GM21423 (cell line): ENCODE measurements around the gene GSPT2.
"Not testable (repeated sequence)": the region's sequence is repeated elsewhere in the genome, so short reads cannot be mapped to it uniquely, and the experiment has no call there.

ENCODE experiments used
- ATAC-seq: cut with Tn5 transposase; IDR thresholded peaks from one replicate; pipeline ENCODE4 v1.9.1; 2021; ENCODE audit warnings: mild to moderate bottlenecking, moderate library complexity; ENCODE audit not compliant: unreplicated experiment

GSPT2 gene

GRCh38 chrX:51743179-51743957 lies at the start of gene GSPT2:
Gene GSPT2 (plus strand): TSS chrX:51743442. CDS start chrX:51743627, 185 bp downstream.
- peak; percentile 97 for ATAC-seq

DNA sequence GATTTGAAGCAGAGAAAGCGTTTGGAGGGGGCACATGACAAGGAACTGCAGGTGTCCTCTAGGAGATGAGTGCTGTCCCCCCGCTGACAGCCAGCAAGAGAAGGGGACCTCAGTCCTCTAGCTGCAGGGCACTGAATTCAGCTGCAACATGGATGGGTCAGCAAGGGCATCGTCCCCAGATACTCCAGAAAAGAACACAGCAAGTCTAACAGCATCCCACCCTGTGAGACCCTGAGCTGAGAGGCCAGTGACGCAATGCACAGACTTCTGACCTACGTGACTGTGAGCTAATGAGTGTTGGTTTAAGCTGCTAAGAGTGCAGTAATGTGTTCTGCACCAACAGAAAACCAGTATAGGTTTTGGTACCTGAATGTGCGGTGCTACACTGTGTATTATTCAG lies 49.0 kb upstream of the GSPT2 start:
- ATAC-seq = no peak

DNA sequence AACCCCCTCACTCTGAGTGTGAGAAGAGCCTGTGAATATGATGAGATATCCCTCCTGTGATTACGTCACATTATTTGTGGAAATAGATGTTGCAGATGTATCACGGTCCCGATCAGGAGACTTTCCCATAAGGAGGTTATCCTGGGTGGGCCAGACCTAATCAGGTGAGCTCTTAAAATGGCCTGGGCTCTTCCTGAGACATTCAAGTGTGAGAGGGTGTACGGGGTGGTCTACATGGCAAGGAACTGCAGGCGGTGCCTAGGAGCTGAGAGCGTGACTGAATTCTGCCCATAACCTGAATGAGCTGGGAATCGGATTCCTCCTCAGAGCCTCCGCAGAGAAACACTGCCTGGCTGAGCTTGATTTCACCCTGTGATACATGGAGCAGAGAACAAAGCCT lies 45.8 kb upstream of the GSPT2 start:
- ATAC-seq = no peak

GRCh38 chrX:51710277-51711164 lies 32.7 kb upstream of the GSPT2 start, which contains the start of gene CENPVL1:
Gene CENPVL1 (plus strand): TSS chrX:51710512. CDS start chrX:51710512, 0 bp downstream.
- ATAC-seq = not testable (repeated sequence)

DNA sequence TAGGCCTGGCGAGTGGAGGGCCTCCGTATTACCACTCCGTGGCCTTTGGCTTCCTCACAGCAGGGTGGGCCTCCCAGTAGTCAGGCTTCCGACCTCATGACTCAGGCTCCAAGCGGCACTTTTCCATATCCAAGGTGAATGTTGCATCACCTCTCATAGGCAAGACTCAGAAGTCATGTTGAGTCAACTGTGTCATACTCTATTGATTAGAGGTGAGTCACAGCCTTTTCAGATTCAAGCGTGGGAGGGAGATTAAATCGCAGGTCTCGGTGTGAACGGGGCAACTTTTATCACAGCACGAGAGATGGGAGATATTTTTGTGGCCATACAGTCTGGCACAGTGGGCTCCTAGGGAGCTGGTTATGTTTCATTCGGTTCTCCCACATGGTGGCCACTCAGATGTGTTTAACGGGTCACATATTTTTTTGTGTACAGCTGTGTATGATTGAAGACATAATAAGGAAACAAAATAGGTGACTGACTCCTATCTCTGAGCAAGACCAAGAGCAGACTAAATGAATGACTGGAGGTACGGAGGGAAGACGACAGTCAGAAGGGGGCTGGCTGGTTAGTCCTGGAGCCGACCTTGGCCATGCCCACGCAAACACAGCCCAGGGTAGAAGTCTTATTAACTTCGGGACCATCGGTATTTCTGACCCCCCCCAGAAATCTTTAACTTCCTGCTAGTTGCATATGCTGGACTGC lies 30.1 kb upstream of the GSPT2 start:
- ATAC-seq = not testable (repeated sequence)

- ATAC-seq = no peak
These were observed 15.0 kb upstream of the GSPT2 start for GRCh38 chrX:51728202-51728601.

GRCh38 chrX:51737091-51737490 lies 6.2 kb upstream of the GSPT2 start:
- ATAC-seq = no peak

DNA sequence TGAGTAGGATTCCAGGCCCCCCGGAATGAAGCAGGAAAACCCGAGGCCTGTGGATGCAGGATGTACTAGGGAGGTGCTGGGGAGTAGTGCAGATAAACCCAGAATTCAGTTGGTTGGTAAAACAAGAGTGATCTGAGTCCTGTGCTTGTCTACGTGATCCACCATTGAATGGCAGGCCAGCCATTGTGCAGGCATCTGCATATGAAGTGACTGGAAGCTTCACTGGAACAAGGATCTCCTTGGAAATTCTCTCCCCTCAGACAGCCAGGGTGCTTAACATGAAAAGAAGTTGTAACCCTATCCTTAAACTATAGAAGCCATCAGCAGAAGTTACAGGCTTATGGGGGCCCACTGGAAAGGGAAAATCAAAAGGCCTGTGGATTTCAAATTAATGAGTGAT lies 656 bp upstream of the GSPT2 start:
- no peak for ATAC-seq

- ATAC-seq = no peak
These were observed 4.4 kb downstream of the GSPT2 start for GRCh38 chrX:51747671-51748070.

DNA sequence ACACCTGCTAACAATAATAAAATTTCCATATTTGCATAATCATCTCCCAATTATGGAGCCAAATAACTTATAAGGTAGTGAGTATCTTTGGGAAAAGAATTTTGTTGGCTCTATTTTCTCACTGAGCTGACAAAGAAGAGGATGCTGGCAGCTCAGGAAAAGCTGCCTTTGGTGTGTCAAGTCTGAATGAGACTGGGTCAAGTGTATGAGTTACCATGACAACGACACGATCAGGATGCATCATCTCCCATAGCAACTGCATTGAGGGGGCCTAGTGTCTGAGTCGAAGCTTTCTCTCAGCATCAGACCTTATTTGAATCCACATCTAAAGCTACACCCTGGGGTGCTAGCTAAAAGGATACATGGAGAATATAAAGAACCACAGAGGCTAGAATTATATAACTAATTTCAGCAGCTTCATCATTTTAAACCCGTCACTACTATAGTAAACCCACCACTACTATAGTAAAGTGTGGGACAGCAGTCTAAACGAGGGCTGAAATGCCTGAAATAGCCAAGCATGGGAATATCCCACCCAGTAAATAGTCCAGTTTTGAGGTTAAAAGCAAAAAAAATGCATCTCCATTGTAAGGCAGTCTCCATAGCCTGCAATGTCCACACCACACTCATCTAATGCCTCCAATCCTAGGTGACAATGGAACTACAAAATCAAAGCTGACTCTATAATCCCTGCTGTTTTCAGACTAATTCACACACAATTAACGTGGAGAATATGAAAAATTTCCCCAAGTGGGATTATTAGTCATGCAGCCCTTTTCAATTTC lies 16.0 kb downstream of the GSPT2 start:
- ATAC-seq = no peak

DNA sequence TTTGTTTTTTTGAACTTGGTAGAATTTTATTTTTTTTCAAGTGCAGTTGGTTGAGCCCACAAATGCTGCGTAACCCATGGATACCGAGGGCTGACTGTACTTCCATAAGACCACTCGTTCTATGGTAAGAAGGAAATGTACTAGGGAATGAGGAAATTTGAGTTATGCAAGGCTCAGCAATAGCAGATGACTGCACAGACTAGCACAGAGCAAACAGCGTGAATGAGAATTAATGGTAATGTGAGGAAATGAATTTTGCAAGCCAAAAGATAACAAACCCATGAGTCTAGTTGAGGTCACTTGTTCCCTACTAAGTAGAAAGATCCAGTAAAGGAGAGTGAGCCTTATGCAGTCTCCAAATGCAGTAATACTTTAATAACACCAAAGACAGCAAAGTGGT lies 17.4 kb downstream of the GSPT2 start:
- ATAC-seq = no peak

- ATAC-seq = no peak
These were observed 23.3 kb downstream of the GSPT2 start for GRCh38 chrX:51766546-51766945.

GRCh38 chrX:51776851-51777250 lies 33.6 kb downstream of the GSPT2 start:
- ATAC-seq = no peak

DNA sequence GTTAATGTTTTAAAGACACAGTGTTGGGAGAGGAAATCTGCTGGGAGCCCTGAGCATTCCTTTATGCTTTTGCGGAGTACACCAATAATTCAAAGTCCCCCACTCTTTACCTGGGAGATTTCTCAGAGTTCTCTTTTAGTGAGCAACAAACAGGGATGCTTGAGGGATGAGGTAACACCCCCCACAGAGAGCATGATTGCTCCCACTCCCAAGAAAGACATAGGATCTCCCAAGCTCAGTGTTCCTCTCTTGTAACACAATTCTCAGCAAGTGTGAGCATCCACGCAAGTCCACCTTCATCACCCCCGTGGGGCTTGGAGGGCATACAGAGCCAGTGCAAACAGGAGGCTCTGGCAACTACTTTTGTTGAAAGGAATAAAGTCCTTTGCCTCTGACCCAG lies 36.1 kb downstream of the GSPT2 start:
- no peak for ATAC-seq

DNA sequence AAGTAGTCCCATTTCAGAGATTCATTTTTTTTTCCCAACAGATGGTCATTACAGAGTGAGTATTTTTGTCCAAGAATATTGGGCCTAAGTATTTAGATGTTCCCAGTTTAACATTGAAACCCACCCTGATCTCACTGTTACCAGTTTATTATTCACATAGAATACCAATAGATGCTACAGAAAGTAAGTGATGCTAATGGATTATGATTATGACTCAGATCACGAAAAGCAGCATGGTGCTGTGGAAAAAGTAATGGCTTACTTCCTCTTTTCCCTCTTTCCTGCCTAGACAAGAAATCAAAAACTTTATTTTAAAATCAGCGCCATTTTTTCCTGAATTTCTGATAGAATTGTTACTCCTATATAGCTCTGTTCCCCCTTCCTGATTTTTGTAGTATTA lies 51.9 kb downstream of the GSPT2 start:
- no peak for ATAC-seq
